OCI-LY7 (cell line): Measurements from ENCODE around the gene ECE1.

Experiments
- CTCF ChIP-seq: fragments of 200-600 bp; sonication (generic); conservative IDR thresholded peaks from 2 replicates; pipeline ENCODE4 v1.5.1; 2014; ENCODE audit warnings: mild to moderate bottlenecking, antibody characterized with exemption, low read length, moderate library complexity, mixed read lengths
- EZH2phosphoT487 ChIP-seq: fragments of 200-600 bp; sonication (generic); IDR thresholded peaks from 2 replicates; pipeline ENCODE4 v1.6.1; 2018; ENCODE audit warnings: low read depth, borderline replicate concordance, mild to moderate bottlenecking, mixed run types, antibody characterized with exemption, low read length, moderate library complexity, mixed read lengths

- TF ChIP-seq CTCF (no peak), EZH2phosphoT487 (no peak)
These were observed 15.6 kb upstream of the ECE1 start for GRCh38 chr1:21305900-21306189.
